ENCODE results near the gene SLC17A1. TPM values are rescaled to one million over a fixed set of nuclear protein-coding genes. Genes with fewer than 3 reads are reported as not detected.
"Not testable (repeated sequence)": the region's sequence is repeated elsewhere in the genome, so short reads cannot be mapped to it uniquely, and the experiment has no call there.

Gene SLC17A1
- total and polyA plus RNA-seq, 2 of the 4 experiments (the other 2 are of a cell fraction) = not detected

- H3K18ac ChIP-seq (ENCODE audit: low read depth, low read length); H2BK120ac ChIP-seq (ENCODE audit: low read depth, low read length); H2BK5ac ChIP-seq (ENCODE audit: low read depth, low read length, poor library complexity, severe bottlenecking); H3K4me2 ChIP-seq (ENCODE audit: low read depth, low read length); H3K27me3 ChIP-seq (ENCODE audit: control insufficient read depth, insufficient read depth, low read length); H3K27ac ChIP-seq (ENCODE audit: insufficient read depth, low read length); H3K9me1 ChIP-seq (ENCODE audit: insufficient read depth, low read length); H3K4me1 ChIP-seq (ENCODE audit: control insufficient read depth, insufficient read depth, low read length); intact Hi-C loops (cut with micrococcal nuclease); H2AK9ac ChIP-seq (replicated peaks; ENCODE audit: low read depth, low read length, poor library complexity); DNase-seq; H2BK15ac ChIP-seq (ENCODE audit: low read depth, low read length); H3K4me3 ChIP-seq (ENCODE audit: insufficient read depth, low read depth, low read length); H3K36me3 ChIP-seq (ENCODE audit: control insufficient read depth, insufficient read depth, low read length); H2BK20ac ChIP-seq (ENCODE audit: low read depth, low read length); H3K9ac ChIP-seq (ENCODE audit: low read depth, low read length); H4K5ac ChIP-seq (ENCODE audit: low read depth, low read length); dilution Hi-C loops (cut with HindIII; ENCODE audit: low sequenced_read_pairs, unreplicated experiment); H3K4ac ChIP-seq (ENCODE audit: low read depth, low read length); H3K56ac ChIP-seq (ENCODE audit: extremely low read depth, insufficient read depth, low read length); ATAC-seq (ENCODE audit: low read depth); H3K23ac ChIP-seq (ENCODE audit: low read depth, low read length); H4K91ac ChIP-seq (ENCODE audit: insufficient read depth, low read depth, low read length); H3K79me1 ChIP-seq (ENCODE audit: low read depth in 1 of 2, low read length in 2 of 2); H3K14ac ChIP-seq (replicated peaks; ENCODE audit: low read depth, low read length); H2AFZ ChIP-seq (replicated peaks; ENCODE audit: low read length, poor library complexity); POLR2A ChIA-PET (ENCODE audit: unreplicated experiment); H4K20me1 ChIP-seq (ENCODE audit: insufficient read depth, low read length); H3K9me3 ChIP-seq (ENCODE audit: control insufficient read depth, insufficient read depth, low read length); H4K8ac ChIP-seq (ENCODE audit: low read depth in 2 of 2, low read length in 2 of 2); H2AK5ac ChIP-seq (ENCODE audit: low read depth, low read length); in situ Hi-C loops (cut with MboI; ENCODE audit: low sequenced_read_pairs); BruUV-seq (replicated peaks); CTCF ChIA-PET: not testable (repeated sequence)
- WGBS, 2 experiments (ENCODE audit: extremely low coverage in 2 of 2, insufficient read length in 1 of 2) = no CpG with 5 or more reads among the region's 17 CpGs
These were observed 83.0 kb downstream of the SLC17A1 start for GRCh38 chr6:25748601-25749517.
